Measurements from ENCODE around the gene NOS1AP.

The NOS1AP gene

DNA sequence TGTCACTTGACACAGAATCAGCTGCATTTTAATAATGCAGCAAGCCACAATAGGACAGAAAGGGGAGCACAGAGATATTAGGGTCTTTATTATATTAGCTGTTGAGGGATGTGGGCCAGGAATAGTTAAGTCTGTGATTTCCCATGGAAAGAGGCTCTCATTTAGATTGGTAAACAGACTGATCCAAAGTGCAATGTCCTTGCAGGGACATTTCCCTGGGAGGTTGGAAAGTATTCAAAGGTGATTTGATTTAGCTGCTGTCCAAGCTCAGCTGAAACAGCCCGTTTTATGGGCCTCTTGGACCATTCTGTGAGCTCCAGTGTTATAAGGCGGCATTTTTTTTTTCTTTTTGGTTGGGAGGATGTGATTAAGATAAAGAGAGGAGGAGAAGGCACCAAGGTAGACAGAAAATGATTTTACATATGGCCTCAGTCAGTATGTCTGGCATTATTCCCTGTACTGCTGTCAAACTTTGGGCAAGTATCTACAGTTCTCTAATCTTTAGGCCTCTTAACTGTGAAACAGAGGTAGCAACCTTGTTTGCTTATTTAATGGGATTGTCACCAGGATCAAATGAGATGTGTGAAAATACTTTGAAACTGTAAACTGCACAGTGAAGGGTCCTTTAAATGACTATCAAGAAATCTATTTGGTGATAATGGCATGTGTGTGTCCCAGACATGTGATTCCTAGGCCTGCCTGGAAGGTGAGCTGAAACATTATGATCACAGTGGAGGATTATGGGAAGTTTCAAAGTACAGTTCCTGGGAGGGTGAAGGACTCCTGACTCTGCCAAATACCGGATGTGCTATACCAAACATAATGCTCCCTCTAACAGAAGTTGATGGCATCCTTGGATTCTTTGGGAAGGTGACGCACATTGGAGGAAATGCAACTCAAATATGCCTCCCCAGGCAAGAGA lies 62.2 kb downstream of the NOS1AP start:
- H3K9ac ChIP-seq (ENCODE audit: low read depth, low read length) = no peak overlapping the region
- no peaks in the 10 kb centered on the region for H3K27me3 ChIP-seq (ENCODE audit: control insufficient read depth, insufficient read depth, low read length)
- no peaks in the 10 kb centered on the region for H3K9me3 ChIP-seq (ENCODE audit: control insufficient read depth, insufficient read depth, low read length)
- H3K4me3 ChIP-seq (ENCODE audit: low read depth, low read length) = no peak overlapping the region
- peaks cover 4% of the 10 kb centered on the region for H3K4me1 ChIP-seq (ENCODE audit: control insufficient read depth, insufficient read depth, low read length)
- H3K36me3 ChIP-seq (ENCODE audit: control insufficient read depth, insufficient read depth, low read length) = no peaks in the 10 kb centered on the region

DNA sequence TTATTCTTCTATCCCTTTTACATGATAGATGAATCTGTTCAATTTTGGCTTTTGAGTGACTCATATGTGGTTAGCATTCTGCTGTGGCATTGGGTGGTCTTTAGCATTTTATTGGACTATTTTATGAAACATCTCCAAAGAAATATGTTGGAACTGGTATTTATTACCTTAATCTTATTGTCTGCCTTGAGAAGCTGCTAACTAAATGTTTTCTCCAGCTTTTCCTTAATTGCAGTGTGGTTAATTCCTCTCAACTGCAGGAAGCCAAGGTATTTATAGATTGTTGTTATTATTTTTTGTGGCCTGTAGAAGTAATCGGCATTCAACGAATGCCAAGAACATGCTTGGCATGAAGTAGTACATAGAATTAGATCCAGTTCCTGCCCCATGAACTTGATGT lies 64.1 kb downstream of the NOS1AP start:
- H3K4me3 ChIP-seq (ENCODE audit: low read depth, low read length) = no peak overlapping the region
- peaks cover 12% of the 10 kb centered on the region for H3K4me1 ChIP-seq (ENCODE audit: control insufficient read depth, insufficient read depth, low read length)
- no peak overlapping the region for H3K9ac ChIP-seq (ENCODE audit: low read depth, low read length)
- H3K9me3 ChIP-seq (ENCODE audit: control insufficient read depth, insufficient read depth, low read length) = no peaks in the 10 kb centered on the region
- no peaks in the 10 kb centered on the region for H3K27me3 ChIP-seq (ENCODE audit: control insufficient read depth, insufficient read depth, low read length)
- no peaks in the 10 kb centered on the region for H3K36me3 ChIP-seq (ENCODE audit: control insufficient read depth, insufficient read depth, low read length)

DNA sequence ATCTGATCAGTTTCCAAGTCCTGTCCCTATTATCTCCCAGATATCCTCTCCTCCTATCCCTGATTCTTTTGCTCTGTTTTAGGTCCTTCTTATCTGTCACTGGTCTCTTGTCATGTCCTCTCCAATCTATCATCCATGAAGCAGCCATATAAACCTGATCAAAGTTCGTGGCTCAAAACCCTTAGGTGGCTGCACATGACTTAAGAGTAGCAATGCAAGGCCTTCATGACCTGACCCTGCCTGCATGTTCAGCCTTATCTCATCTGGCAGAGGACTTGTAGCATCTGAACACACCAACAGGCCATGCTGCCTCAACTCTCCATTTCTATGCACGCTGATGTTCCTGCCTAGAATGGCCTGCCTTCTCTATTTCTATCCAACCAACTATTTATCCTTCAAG lies 65.2 kb downstream of the NOS1AP start:
- Histone ChIP-seq H3K9ac (ENCODE audit: low read depth, low read length) (no peak overlapping the region), H3K36me3 (ENCODE audit: control insufficient read depth, insufficient read depth, low read length) (no peaks in the 10 kb centered on the region), H3K4me1 (ENCODE audit: control insufficient read depth, insufficient read depth, low read length) (peaks cover 10% of the 10 kb centered on the region), H3K27me3 (ENCODE audit: control insufficient read depth, insufficient read depth, low read length) (no peaks in the 10 kb centered on the region), H3K9me3 (ENCODE audit: control insufficient read depth, insufficient read depth, low read length) (no peaks in the 10 kb centered on the region), H3K4me3 (ENCODE audit: low read depth, low read length) (no peak overlapping the region)

DNA sequence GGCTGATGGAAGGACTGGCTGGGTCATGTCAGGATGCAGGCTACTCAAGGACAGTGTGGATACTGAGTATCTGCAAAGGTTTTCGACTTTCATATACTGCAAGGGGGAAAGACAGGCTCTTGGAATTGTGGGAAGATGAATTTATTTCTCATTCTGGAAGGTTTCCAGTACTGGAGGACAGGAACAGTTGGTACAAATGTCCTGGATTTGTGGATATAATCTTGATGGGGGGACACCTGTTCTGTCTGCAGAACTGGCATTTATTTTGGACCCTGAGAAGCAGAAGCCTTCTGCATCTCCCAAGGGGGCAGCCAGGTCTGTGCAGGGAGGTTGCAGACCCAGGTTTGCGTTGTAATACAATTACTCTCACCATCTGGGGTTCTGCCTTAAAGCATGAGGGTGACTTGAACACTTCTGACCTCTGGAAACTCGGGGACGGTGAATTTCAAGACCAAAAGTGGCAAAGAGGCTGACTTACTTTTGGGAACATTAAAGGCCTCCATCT lies 65.8 kb downstream of the NOS1AP start:
- H3K36me3 ChIP-seq (ENCODE audit: control insufficient read depth, insufficient read depth, low read length) = no peaks in the 10 kb centered on the region
- no peak overlapping the region for H3K4me3 ChIP-seq (ENCODE audit: low read depth, low read length)
- H3K9me3 ChIP-seq (ENCODE audit: control insufficient read depth, insufficient read depth, low read length) = no peaks in the 10 kb centered on the region
- no peak overlapping the region for H3K9ac ChIP-seq (ENCODE audit: low read depth, low read length)
- no peaks in the 10 kb centered on the region for H3K27me3 ChIP-seq (ENCODE audit: control insufficient read depth, insufficient read depth, low read length)
- H3K4me1 ChIP-seq (ENCODE audit: control insufficient read depth, insufficient read depth, low read length) = peaks cover 10% of the 10 kb centered on the region

DNA sequence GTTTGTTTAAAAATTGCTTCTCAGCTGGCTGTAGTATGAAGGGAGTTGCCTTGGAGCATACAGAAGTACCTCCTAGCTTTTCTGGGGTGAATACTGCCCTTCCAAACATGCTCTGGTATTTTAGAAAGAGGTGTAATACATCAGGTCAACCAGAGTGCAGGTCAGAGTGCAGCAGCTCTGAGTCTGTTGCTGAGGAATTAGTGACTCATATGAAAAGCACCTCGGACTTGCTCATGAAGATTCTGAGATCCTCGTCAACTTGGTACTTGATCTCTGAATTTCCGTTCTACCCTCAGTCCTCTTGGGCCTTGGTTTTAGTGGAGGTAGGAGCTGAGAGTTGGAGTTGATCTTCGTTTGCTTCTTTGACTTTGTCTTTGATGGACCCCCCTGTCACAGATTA lies 67.3 kb downstream of the NOS1AP start:
- Histone ChIP-seq H3K4me3 (ENCODE audit: low read depth, low read length) (no peak overlapping the region), H3K4me1 (ENCODE audit: control insufficient read depth, insufficient read depth, low read length) (peaks cover 10% of the 10 kb centered on the region), H3K36me3 (ENCODE audit: control insufficient read depth, insufficient read depth, low read length) (no peaks in the 10 kb centered on the region), H3K9ac (ENCODE audit: low read depth, low read length) (no peak overlapping the region), H3K9me3 (ENCODE audit: control insufficient read depth, insufficient read depth, low read length) (no peaks in the 10 kb centered on the region), H3K27me3 (ENCODE audit: control insufficient read depth, insufficient read depth, low read length) (no peaks in the 10 kb centered on the region)

DNA sequence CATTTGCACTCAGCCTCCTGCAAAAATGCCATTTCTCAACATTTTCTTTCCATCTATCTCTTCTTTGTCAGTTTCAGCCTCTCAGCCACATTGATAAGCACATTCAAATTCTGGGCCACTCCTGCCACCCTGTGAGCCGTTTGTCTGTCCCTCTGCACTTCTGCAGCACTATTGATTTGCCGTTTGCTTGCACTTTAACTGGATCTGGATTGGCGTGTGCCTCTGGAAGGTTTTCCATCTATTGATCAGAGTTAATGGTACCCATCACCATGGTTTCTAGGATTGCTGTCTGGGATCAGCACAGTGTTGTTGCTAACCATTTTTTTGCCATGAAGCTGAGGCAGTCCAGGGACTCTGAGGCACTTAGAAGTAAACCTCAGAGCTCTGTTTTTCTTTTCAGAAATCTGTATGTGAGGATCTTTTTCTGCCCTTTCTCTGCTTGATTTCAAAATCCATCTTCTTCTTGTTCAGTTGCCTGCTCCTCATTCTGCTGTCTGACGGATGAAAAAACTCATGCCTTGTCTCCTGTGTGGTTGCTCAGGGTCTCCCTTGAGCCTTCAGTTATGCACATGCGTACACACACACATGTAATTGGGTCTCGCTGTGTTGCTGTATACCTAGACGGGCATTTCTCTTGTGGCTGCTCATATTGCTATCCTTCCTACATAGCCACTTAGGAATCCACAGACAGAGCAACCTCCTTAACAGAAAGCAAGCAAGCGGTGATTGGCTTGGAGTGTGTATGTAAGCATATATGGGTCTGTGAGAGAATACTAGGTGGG lies 67.9 kb downstream of the NOS1AP start:
- no peaks in the 10 kb centered on the region for H3K9me3 ChIP-seq (ENCODE audit: control insufficient read depth, insufficient read depth, low read length)
- no peak overlapping the region for H3K4me3 ChIP-seq (ENCODE audit: low read depth, low read length)
- H3K4me1 ChIP-seq (ENCODE audit: control insufficient read depth, insufficient read depth, low read length) = peaks cover 10% of the 10 kb centered on the region
- H3K27me3 ChIP-seq (ENCODE audit: control insufficient read depth, insufficient read depth, low read length) = no peaks in the 10 kb centered on the region
- no peaks in the 10 kb centered on the region for H3K36me3 ChIP-seq (ENCODE audit: control insufficient read depth, insufficient read depth, low read length)
- no peak overlapping the region for H3K9ac ChIP-seq (ENCODE audit: low read depth, low read length)

DNA sequence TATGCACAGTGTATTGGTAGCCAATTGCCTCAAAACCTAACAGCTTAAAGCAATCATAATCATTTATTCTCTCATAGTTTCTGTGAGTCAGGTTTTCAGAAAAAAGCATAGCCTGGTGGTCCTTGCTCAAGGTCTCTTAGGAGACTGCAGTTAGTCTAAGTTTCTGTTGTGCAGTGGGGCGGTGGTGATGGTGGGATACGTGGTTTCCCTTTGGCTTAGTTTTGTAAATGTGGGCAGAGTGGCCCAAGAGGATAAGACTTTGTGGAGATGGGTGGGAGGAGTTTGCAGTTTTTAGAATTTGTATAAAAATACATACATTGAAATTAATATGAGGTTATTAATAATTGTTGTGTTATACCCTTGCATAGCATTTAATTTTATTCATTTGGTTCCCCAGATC lies 68.6 kb downstream of the NOS1AP start:
- H3K9me3 ChIP-seq (ENCODE audit: control insufficient read depth, insufficient read depth, low read length) = no peaks in the 10 kb centered on the region
- no peak overlapping the region for H3K4me3 ChIP-seq (ENCODE audit: low read depth, low read length)
- H3K36me3 ChIP-seq (ENCODE audit: control insufficient read depth, insufficient read depth, low read length) = no peaks in the 10 kb centered on the region
- peaks cover 10% of the 10 kb centered on the region for H3K4me1 ChIP-seq (ENCODE audit: control insufficient read depth, insufficient read depth, low read length)
- H3K27me3 ChIP-seq (ENCODE audit: control insufficient read depth, insufficient read depth, low read length) = no peaks in the 10 kb centered on the region
- no peak overlapping the region for H3K9ac ChIP-seq (ENCODE audit: low read depth, low read length)

DNA sequence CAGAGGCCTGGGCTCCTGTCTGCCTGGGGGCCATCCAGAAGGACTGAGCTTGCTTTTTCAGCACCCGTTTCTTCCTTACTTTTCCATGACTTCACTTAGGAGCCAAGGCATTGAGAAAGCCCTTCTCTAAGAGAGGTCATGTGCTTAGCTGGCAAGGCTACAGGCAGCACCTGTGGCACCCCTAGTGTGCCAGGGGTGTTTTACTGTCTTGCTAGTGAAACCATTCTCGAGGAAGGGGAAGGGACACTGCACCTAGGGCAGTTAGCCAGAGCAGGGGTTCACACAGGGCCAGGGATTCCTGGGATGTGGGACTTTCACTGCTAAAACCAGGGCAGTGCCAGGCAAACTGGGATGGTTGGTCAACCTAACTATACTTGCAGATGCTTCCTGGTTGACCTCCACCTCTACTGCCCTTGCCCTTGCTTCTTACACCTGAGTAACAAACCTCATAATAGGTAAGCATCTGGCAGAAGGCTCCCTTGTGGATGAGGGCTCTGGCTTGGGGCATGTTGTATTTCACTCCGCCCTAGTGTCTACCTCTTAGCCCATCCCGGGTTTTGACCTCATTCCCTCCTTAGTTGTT lies 69.2 kb downstream of the NOS1AP start:
- H3K9ac ChIP-seq (ENCODE audit: low read depth, low read length) = no peak overlapping the region
- no peaks in the 10 kb centered on the region for H3K9me3 ChIP-seq (ENCODE audit: control insufficient read depth, insufficient read depth, low read length)
- no peaks in the 10 kb centered on the region for H3K36me3 ChIP-seq (ENCODE audit: control insufficient read depth, insufficient read depth, low read length)
- H3K4me3 ChIP-seq (ENCODE audit: low read depth, low read length) = no peak overlapping the region
- H3K4me1 ChIP-seq (ENCODE audit: control insufficient read depth, insufficient read depth, low read length) = peaks cover 10% of the 10 kb centered on the region
- H3K27me3 ChIP-seq (ENCODE audit: control insufficient read depth, insufficient read depth, low read length) = no peaks in the 10 kb centered on the region

DNA sequence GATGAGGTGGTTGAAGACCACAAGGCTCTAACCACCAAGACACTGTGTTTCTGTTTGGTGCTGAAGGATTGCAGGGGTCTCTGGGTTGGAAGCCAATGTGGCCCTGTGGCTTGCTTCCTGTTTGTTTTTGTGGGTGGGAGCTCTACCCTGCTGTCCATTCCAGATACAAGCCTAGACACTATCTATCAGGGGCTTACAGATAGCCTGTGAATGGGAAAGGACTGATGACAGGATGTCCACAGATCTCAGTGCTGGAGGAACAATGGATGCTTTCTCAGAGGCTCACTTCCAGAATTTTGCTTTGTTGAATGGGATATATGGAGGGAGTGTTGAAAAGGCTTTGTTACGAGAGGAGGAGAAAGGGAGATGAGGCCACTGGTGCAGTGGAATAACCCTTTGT lies 69.7 kb downstream of the NOS1AP start:
- Histone ChIP-seq H3K4me3 (ENCODE audit: low read depth, low read length) (no peak overlapping the region), H3K4me1 (ENCODE audit: control insufficient read depth, insufficient read depth, low read length) (peaks cover 12% of the 10 kb centered on the region), H3K9me3 (ENCODE audit: control insufficient read depth, insufficient read depth, low read length) (no peaks in the 10 kb centered on the region), H3K9ac (ENCODE audit: low read depth, low read length) (no peak overlapping the region), H3K27me3 (ENCODE audit: control insufficient read depth, insufficient read depth, low read length) (no peaks in the 10 kb centered on the region), H3K36me3 (ENCODE audit: control insufficient read depth, insufficient read depth, low read length) (no peaks in the 10 kb centered on the region)

DNA sequence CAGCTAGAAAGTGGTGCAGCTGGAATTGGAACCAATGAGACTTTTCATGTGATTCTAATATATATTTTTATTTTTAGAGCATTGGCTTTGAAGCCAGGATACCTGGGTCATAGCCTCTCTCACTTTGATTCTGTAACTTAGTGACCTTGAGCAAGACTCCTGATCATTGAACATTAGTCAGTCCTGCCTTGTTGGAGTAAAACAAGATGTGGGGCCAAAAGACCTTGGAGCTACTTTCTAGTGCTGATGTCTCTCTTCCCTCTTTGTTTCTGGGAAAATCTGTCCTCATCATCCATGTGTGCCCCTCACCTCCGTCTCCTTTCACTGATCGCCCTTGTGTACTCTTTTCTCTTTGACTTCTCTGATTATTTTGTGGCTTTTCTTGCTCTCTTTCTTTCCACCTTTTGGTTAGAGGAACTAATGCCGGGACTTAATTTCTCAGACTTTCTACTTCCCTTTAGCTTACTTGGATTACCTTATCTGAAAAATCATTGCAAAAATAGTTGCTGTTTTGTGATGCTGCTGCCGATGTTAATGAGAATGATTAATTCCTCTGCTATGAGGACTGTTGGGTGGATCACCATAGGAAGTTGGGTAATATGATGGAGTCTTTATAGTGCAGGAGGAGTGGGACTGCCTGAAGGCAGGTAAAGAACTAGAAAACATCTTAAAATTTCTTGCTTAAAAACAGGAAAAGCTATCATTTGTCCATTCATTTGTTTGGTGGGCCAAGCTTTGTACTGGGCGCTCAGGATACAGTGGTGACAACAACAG lies 72.0 kb downstream of the NOS1AP start:
- Histone ChIP-seq H3K36me3 (ENCODE audit: control insufficient read depth, insufficient read depth, low read length) (no peaks in the 10 kb centered on the region), H3K4me1 (ENCODE audit: control insufficient read depth, insufficient read depth, low read length) (peaks cover 31% of the 10 kb centered on the region)

DNA sequence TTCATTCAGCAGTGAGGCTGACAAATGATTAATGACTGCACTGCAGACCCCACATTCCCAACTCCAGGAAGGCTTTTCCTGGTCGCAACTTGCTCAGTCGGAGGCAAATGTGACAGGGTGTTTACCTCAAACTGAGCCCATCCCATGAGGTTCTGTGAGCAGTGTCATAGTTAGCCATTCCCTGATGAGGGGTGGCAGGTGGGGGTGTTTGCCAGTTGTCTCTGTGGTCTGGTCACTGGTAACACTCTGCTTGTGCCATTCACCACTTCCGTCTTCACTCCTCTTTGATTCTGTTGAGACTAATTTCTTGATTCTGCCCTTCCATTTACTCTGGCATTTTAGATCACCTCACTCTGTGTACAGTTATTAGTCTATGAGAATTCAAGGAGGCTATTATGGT lies 73.5 kb downstream of the NOS1AP start:
- no peaks in the 10 kb centered on the region for H3K27me3 ChIP-seq (ENCODE audit: control insufficient read depth, insufficient read depth, low read length)
- no peak overlapping the region for H3K4me3 ChIP-seq (ENCODE audit: low read depth, low read length)
- peaks cover 33% of the 10 kb centered on the region for H3K4me1 ChIP-seq (ENCODE audit: control insufficient read depth, insufficient read depth, low read length)
- H3K36me3 ChIP-seq (ENCODE audit: control insufficient read depth, insufficient read depth, low read length) = no peaks in the 10 kb centered on the region
- H3K9ac ChIP-seq (ENCODE audit: low read depth, low read length) = no peak overlapping the region
- no peaks in the 10 kb centered on the region for H3K9me3 ChIP-seq (ENCODE audit: control insufficient read depth, insufficient read depth, low read length)

More for the DNA sequence above, 72.0 kb downstream of the NOS1AP start:
- no peak overlapping the region for H3K9ac ChIP-seq (ENCODE audit: low read depth, low read length)
- no peaks in the 10 kb centered on the region for H3K27me3 ChIP-seq (ENCODE audit: control insufficient read depth, insufficient read depth, low read length)
- no peak overlapping the region for H3K4me3 ChIP-seq (ENCODE audit: low read depth, low read length)
- no peaks in the 10 kb centered on the region for H3K9me3 ChIP-seq (ENCODE audit: control insufficient read depth, insufficient read depth, low read length)
